Body of pancreas (tissue), 4 donors: ENCODE results near the gene LTBP1. TPM values are rescaled to one million over a fixed set of nuclear protein-coding genes. Genes with fewer than 3 reads are reported as not detected.

Source experiments
- ATAC-seq: fragments of 150-250 bp; one replicate; pipeline ENCODE4 v1.9.1; 2016
- DNase-seq, 4 donors: peaks; one replicate each; pipeline ENCODE4 v3.0.0-alpha.2; 2019
- H3K27ac ChIP-seq, 4 donors: fragments of 200-600 bp; sonication (generic); 1 replicate in 3 of 4; 2 replicates in 1 of 4; pipeline versions ENCODE4 v1.5.1 to v1.6.1; 2016 to 2019; ENCODE audit warnings: mild to moderate bottlenecking in 1 of 4, mixed read lengths in 1 of 4, moderate library complexity in 1 of 4
- H3K27me3 ChIP-seq, 2 donors: fragments of 200-600 bp; sonication (generic); one replicate each; pipeline ENCODE4 v1.6.0; 2016; ENCODE audit warnings: mild to moderate bottlenecking in 1 of 2
- H3K36me3 ChIP-seq, 2 donors: fragments of 200-600 bp; sonication (generic); replicated peaks in 1 of 2; 2 replicates each; pipeline ENCODE4 v1.5.1; 2016; ENCODE audit warnings: low read depth in 2 of 2; ENCODE audit not compliant: insufficient read depth in 1 of 2
- H3K4me1 ChIP-seq: fragments of 200-600 bp; sonication (generic); one replicate; pipeline ENCODE4 v1.6.0; 2016
- H3K4me3 ChIP-seq, 2 donors: fragments of 200-600 bp; sonication (generic); 1 replicate in 1 of 2; 2 replicates in 1 of 2; pipeline ENCODE4 v1.5.1; 2016 to 2019
- H3K9me3 ChIP-seq, 3 donors: fragments of 200-600 bp; sonication (generic); 1 replicate in 2 of 3; 2 replicates in 1 of 3; pipeline ENCODE4 v1.5.1; 2016
- CTCF ChIP-seq, 7 experiments: fragments of 450-650 bp in 4 of 7; fragments of 200-600 bp in 3 of 7; sonication (generic) in 3 of 7; IDR thresholded peaks; one replicate each; pipeline ENCODE4 v1.5.1; 2016 to 2019; ENCODE audit warnings: antibody characterized with exemption in 7 of 7
- POLR2A ChIP-seq, 3 donors: fragments of 450-650 bp; IDR thresholded peaks; one replicate each; pipeline ENCODE4 v1.6.1; 2016; ENCODE audit warnings: antibody characterized with exemption in 3 of 3, mild to moderate bottlenecking in 2 of 3
- WGBS, 2 donors: methylation state at CpG; one replicate each; pipeline ENCODE4 v1.1.5; 2017; 5-methylcytosine and 5-hydroxymethylcytosine counted together
- intact Hi-C: fragments of 100-400 bp; cut with DNase I; formaldehyde crosslinking; loops from one replicate; pipeline ENCODE4 v1.15.1; 2023
- total RNA-seq, 2 donors: library from RNA; depleted of rRNA; stranded (reverse); fragments of >200 nt; gene quantifications; one replicate each; pipeline ENCODE4 v1.1.0, GENCODE V29; 2016

Gene LTBP1
- total RNA-seq, 2 donors from 2014 or later: 8.8 to 10.2 TPM

DNA sequence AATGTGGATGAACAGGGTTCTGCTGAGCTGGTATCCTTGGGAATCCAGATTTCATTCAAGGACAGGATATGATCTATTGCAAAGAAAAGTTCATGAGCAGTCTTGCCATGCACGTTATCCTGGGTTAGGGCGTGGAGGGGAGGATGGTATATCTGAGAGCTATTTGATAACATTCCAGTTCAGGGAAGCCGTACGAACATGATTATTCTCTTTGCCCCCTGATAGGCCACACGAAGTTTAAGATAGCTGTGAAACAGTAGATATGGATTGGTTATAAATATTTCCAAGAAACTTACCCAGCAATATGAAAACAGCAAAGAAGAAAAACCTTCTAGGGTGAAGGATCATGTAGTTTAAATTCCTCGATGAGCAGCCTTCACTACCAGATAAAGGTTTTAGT is 171.9 kb downstream of the LTBP1 start:
- Histone ChIP-seq H3K4me3 (no peak overlapping the region), H3K9me3 (no peaks in the 10 kb centered on the region), H3K4me1 (no peaks in the 10 kb centered on the region), H3K36me3 (no peaks in the 10 kb centered on the region), H3K27me3 (no peaks in the 10 kb centered on the region), H3K27ac (no peak overlapping the region)
- ATAC-seq (no peak), DNase-seq (no peak)
- no peak for TF ChIP-seq POLR2A (IDR thresholded peaks at IDR 0.05)
- TF ChIP-seq CTCF (IDR thresholded peaks at IDR 0.05): no peak
- WGBS, 2 donors: 67 to 73% methylated on average over 6 of the region's 6 CpGs
- intact Hi-C loops: no loop called here

DNA sequence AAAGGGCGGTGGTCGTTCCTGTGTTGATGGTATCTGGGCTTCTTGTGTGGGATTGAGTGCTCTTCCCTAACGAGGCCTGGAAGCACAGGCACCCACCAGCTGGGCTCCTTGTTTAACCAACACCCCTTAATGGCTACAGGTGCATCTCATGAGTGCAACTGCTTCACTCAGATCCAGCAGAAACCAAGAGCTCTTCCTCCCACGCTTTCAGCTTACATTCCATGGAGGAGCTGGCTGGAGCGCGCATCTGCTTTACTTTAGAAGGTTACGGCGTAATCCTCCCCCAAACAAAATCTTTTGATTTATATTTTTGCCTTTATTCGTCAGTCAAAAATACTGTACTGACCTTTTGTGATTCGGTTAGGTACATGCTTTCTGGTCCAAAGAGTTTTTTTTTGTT is 174.7 kb downstream of the LTBP1 start:
- intact Hi-C loops: no loop called here
- H3K9me3 ChIP-seq: no peaks in the 10 kb centered on the region
- no peak for ATAC-seq
- H3K27me3 ChIP-seq: no peaks in the 10 kb centered on the region
- no peak overlapping the region for H3K4me3 ChIP-seq
- no peaks in the 10 kb centered on the region for H3K36me3 ChIP-seq
- H3K4me1 ChIP-seq: no peaks in the 10 kb centered on the region
- TF ChIP-seq CTCF (IDR thresholded peaks at IDR 0.05): no peak
- TF ChIP-seq POLR2A (IDR thresholded peaks at IDR 0.05): no peak
- DNase-seq: no peak
- whole genome bisulfite sequencing, 2 donors: 90 to 91% methylated on average over 10 of the region's 10 CpGs
- no peak overlapping the region for H3K27ac ChIP-seq

GRCh38 chr2:33121925-33122324 is 175.2 kb downstream of the LTBP1 start:
- no peaks in the 10 kb centered on the region for H3K27me3 ChIP-seq
- no peaks in the 10 kb centered on the region for H3K9me3 ChIP-seq
- H3K4me1 ChIP-seq: no peaks in the 10 kb centered on the region
- no peak overlapping the region for H3K27ac ChIP-seq
- TF ChIP-seq CTCF (IDR thresholded peaks at IDR 0.05) (no peak), POLR2A (IDR thresholded peaks at IDR 0.05) (no peak)
- DNase-seq: no peak
- no peak overlapping the region for H3K4me3 ChIP-seq
- intact Hi-C loops: no loop called here
- H3K36me3 ChIP-seq: no peaks in the 10 kb centered on the region
- 89 to 93% methylated on average over 10 of the region's 10 CpGs for WGBS, 2 donors
- ATAC-seq: no peak

- Histone ChIP-seq H3K4me3 (no peak overlapping the region), H3K27me3 (no peaks in the 10 kb centered on the region), H3K9me3 (no peaks in the 10 kb centered on the region), H3K27ac (no peak overlapping the region), H3K4me1 (no peaks in the 10 kb centered on the region), H3K36me3 (no peaks in the 10 kb centered on the region)
- intact Hi-C loops: no loop called here
- no peak for ATAC-seq
- WGBS, 2 donors: 89 to 96% methylated on average over 3 of the region's 3 CpGs
- TF ChIP-seq CTCF (IDR thresholded peaks at IDR 0.05): no peak
- TF ChIP-seq POLR2A (IDR thresholded peaks at IDR 0.05): no peak
- DNase-seq: no peak
These were observed 176.0 kb downstream of the LTBP1 start for GRCh38 chr2:33122726-33123125.

- ATAC-seq: no peak
- H3K27ac ChIP-seq: no peak overlapping the region
- intact Hi-C loops: no loop called here
- no peak overlapping the region for H3K4me3 ChIP-seq
- no peaks in the 10 kb centered on the region for H3K9me3 ChIP-seq
- no peaks in the 10 kb centered on the region for H3K36me3 ChIP-seq
- TF ChIP-seq CTCF (IDR thresholded peaks at IDR 0.05) (no peak), POLR2A (IDR thresholded peaks at IDR 0.05) (no peak)
- H3K27me3 ChIP-seq: no peaks in the 10 kb centered on the region
- H3K4me1 ChIP-seq: no peaks in the 10 kb centered on the region
- no peak for DNase-seq
These were observed 176.5 kb downstream of the LTBP1 start for GRCh38 chr2:33123216-33123615.
